Smooth muscle cell of the brain vasculature (primary cell): ENCODE results near the gene CD7.

Experiments used
- DNase-seq: peaks from one replicate; pipeline ENCODE4 v3.0.0-alpha.2; 2012; ENCODE audit warnings: low read depth, low spot score

Gene CD7

GRCh38 chr17:82328141-82328993 lies 11.0 kb upstream of the CD7 start:
- DNase-seq: no peak

- no peak for DNase-seq
These were observed 10.3 kb upstream of the CD7 start for GRCh38 chr17:82327757-82328140.

- no peak for DNase-seq
These were observed 9.9 kb upstream of the CD7 start for GRCh38 chr17:82327289-82327688.

GRCh38 chr17:82325286-82326180 lies 8.1 kb upstream of the CD7 start:
- no peak for DNase-seq

- DNase-seq: no peak
These were observed 7.3 kb upstream of the CD7 start for GRCh38 chr17:82324566-82325285.

GRCh38 chr17:82323514-82324234 lies 6.3 kb upstream of the CD7 start:
- no peak for DNase-seq

GRCh38 chr17:82322526-82323453 lies 5.4 kb upstream of the CD7 start:
- DNase-seq: no peak

GRCh38 chr17:82321947-82322466 lies 4.6 kb upstream of the CD7 start:
- no peak for DNase-seq

GRCh38 chr17:82320956-82321927 lies 3.8 kb upstream of the CD7 start:
- no peak for DNase-seq

- DNase-seq: no peak
These were observed 2.9 kb upstream of the CD7 start for GRCh38 chr17:82320140-82320840.

- no peak for DNase-seq
These were observed 2.2 kb upstream of the CD7 start for GRCh38 chr17:82319619-82320062.

GRCh38 chr17:82318772-82319606 lies 1.6 kb upstream of the CD7 start:
- no peak for DNase-seq

GRCh38 chr17:82318169-82318498 lies 726 bp upstream of the CD7 start:
- no peak for DNase-seq

- no peak for DNase-seq
These were observed 586 bp downstream of the CD7 start for GRCh38 chr17:82316651-82317393.

- no peak for DNase-seq
These were observed 1.6 kb downstream of the CD7 start for GRCh38 chr17:82315703-82316358.
